ENCODE results near the gene REXO4. TPM values are rescaled to one million over a fixed set of nuclear protein-coding genes. Genes with fewer than 3 reads are reported as not detected.
"Not testable (repeated sequence)": the region's sequence is repeated elsewhere in the genome, so short reads cannot be mapped to it uniquely, and the experiment has no call there.

The REXO4 gene
- total and polyA plus RNA-seq, 2 experiments from 2014 or later: 31.1 to 36.3 TPM

GRCh38 chr9:133377280-133377679, 40.5 kb downstream of the REXO4 start:
- H3K4me2 ChIP-seq; DNase-seq (ENCODE audit: low spot score); H2AFZ ChIP-seq; H3K9me2 ChIP-seq (ENCODE audit: insufficient read depth); ATAC-seq; H3K4me3 ChIP-seq; H3K4me1 ChIP-seq (ENCODE audit: insufficient read depth); H3K27ac ChIP-seq (ENCODE audit: low read depth); H3K36me3 ChIP-seq (ENCODE audit: insufficient read depth); H3F3A ChIP-seq (replicated peaks; ENCODE audit: low read depth); H3K4me1 Mint-ChIP-seq; H3K27ac Mint-ChIP-seq: not testable (repeated sequence)
- peaks cover 14% of the 10 kb centered on the region; the same call in 2 of the 3 replicates for H3K9me3 Mint-ChIP-seq
- peaks cover 29% of the 10 kb centered on the region for H3K27me3 Mint-ChIP-seq (ENCODE audit: insufficient read depth, low read depth, poor library complexity)
- Histone ChIP-seq H3K79me2 (replicated peaks; ENCODE audit: insufficient read depth) (peaks cover 33% of the 10 kb centered on the region), H4K20me1 (replicated peaks; ENCODE audit: insufficient read depth) (peaks cover 27% of the 10 kb centered on the region), H3K27me3 (ENCODE audit: insufficient read depth) (peaks cover 13% of the 10 kb centered on the region)
- peaks cover 16% of the 10 kb centered on the region for H3K36me3 Mint-ChIP-seq (ENCODE audit: low read depth)
- H3K4me3 Mint-ChIP-seq: peak overlapping the region; percentile 56

- DNase-seq (ENCODE audit: low spot score) (peak; percentile 98), ATAC-seq (peak; percentile 90)
- Histone ChIP-seq H3K4me2 (peak within 1 kb of the TSS; percentile 90), H3K4me3 (peak within 1 kb of the TSS; percentile 98), H4K20me1 (replicated peaks; ENCODE audit: insufficient read depth) (peaks cover 38% of the 10 kb centered on the region), H3F3A (replicated peaks; ENCODE audit: low read depth) (no peaks in the 10 kb centered on the region), H3K79me2 (replicated peaks; ENCODE audit: insufficient read depth) (peaks cover 45% of the 10 kb centered on the region), H2AFZ (peak within 1 kb of the TSS; percentile 72; the same call in 1 of the 2 replicates), H3K9me2 (ENCODE audit: insufficient read depth) (no peaks in the 10 kb centered on the region), H3K4me1 (ENCODE audit: insufficient read depth) (peaks cover 10% of the 10 kb centered on the region; the same call in 1 of the 2 replicates), H3K36me3 (ENCODE audit: insufficient read depth) (peaks cover 7% of the 10 kb centered on the region; the same call in 1 of the 2 replicates), H3K27ac (ENCODE audit: low read depth) (no peak within 1 kb of the TSS; the same call in 1 of the 2 replicates), H3K27me3 (ENCODE audit: insufficient read depth) (peaks cover 13% of the 10 kb centered on the region)
- Mint-ChIP-seq H3K9me3 (peaks cover 14% of the 10 kb centered on the region; the same call in 2 of the 3 replicates), H3K4me3 (peak within 1 kb of the TSS; percentile 98), H3K4me1 (peaks cover 14% of the 10 kb centered on the region), H3K27ac (peak within 1 kb of the TSS; percentile 91), H3K27me3 (ENCODE audit: insufficient read depth, low read depth, poor library complexity) (peaks cover 29% of the 10 kb centered on the region), H3K36me3 (ENCODE audit: low read depth) (peaks cover 23% of the 10 kb centered on the region)
- TF ChIP-seq STAT1 (IDR thresholded peaks at IDR 0.05; ENCODE audit: unreplicated experiment) (no peak), ZNF114 (CRISPR knock-in tag; IDR thresholded peaks at IDR 0.05) (no peak), ZNF331 (CRISPR knock-in tag; IDR thresholded peaks at IDR 0.05; ENCODE audit: low read depth) (no peak), JUNB (IDR thresholded peaks at IDR 0.05; ENCODE audit: unreplicated experiment) (no peak), POLR2AphosphoS5 (IDR thresholded peaks at IDR 0.05; ENCODE audit: low read depth) (peak; percentile 70), REST (IDR thresholded peaks at IDR 0.05; ENCODE audit: unreplicated experiment) (no peak), EZH2phosphoT487 (IDR thresholded peaks at IDR 0.05; ENCODE audit: unreplicated experiment) (no peak), EZH2 (IDR thresholded peaks at IDR 0.05; ENCODE audit: low read depth, unreplicated experiment) (no peak), NANOG (IDR thresholded peaks at IDR 0.05; ENCODE audit: borderline replicate concordance) (no peak), ETS1 (IDR thresholded peaks at IDR 0.05) (no peak; the same call in 1 of the 2 replicates)
- TF ChIP-seq, protein P1, sequence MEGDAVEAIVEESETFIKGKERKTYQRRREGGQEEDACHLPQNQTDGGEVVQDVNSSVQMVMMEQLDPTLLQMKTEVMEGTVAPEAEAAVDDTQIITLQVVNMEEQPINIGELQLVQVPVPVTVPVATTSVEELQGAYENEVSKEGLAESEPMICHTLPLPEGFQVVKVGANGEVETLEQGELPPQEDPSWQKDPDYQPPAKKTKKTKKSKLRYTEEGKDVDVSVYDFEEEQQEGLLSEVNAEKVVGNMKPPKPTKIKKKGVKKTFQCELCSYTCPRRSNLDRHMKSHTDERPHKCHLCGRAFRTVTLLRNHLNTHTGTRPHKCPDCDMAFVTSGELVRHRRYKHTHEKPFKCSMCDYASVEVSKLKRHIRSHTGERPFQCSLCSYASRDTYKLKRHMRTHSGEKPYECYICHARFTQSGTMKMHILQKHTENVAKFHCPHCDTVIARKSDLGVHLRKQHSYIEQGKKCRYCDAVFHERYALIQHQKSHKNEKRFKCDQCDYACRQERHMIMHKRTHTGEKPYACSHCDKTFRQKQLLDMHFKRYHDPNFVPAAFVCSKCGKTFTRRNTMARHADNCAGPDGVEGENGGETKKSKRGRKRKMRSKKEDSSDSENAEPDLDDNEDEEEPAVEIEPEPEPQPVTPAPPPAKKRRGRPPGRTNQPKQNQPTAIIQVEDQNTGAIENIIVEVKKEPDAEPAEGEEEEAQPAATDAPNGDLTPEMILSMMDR (conservative IDR thresholded peaks at IDR 0.05; ENCODE audit: low read depth in 2 of 2): no peak
Measured at GRCh38 chr9:133375724-133376654, 41.8 kb downstream of the REXO4 start, which contains the start of the genes STKLD1 and SURF4. Gene STKLD1, plus strand, starts transcription at chr9:133376366. Its CDS starts 108 bp downstream, at chr9:133376474. Gene SURF4, minus strand, starts transcription at chr9:133376060. Its CDS starts 91 bp downstream, at chr9:133375969.

All from GM23338 (cell line).